ENCODE measurements around the gene SLC24A4. TPM values are rescaled to one million over a fixed set of nuclear protein-coding genes. Genes with fewer than 3 reads are reported as not detected.

Gene SLC24A4
- total RNA-seq, 1 experiment from 2014 or later, result not detected

- no peaks in the 10 kb centered on the region for H3K36me3 ChIP-seq (ENCODE audit: control insufficient read depth in 1 of 2, insufficient read depth in 2 of 2, low read length in 2 of 2)
- no peak overlapping the region for H3K27ac ChIP-seq (ENCODE audit: low read depth, low read length)
- H3K4me2 ChIP-seq (ENCODE audit: low read length), result no peak overlapping the region
- H3K27me3 ChIP-seq (ENCODE audit: insufficient read depth, low read length), result no peaks in the 10 kb centered on the region
- H3K4me3 ChIP-seq (replicated peaks in 1 of 2; ENCODE audit: low read depth in 1 of 2, low read length in 2 of 2), result no peak overlapping the region
- ATAC-seq, result peak; percentile 56; the same call in 1 of the 2 replicates
- no peak overlapping the region for H2AFZ ChIP-seq (ENCODE audit: low read depth, low read length, poor library complexity, severe bottlenecking)
- BruUV-seq (replicated peaks), result no TSS peak
- H3K9me2 ChIP-seq (ENCODE audit: insufficient read depth), result 0 out of 2 replicates have a peak, but pooled peaks cover 2% of the 10 kb centered on the region
- no peaks in the 10 kb centered on the region for H3K79me2 ChIP-seq (ENCODE audit: insufficient read depth, low read length)
- no peak for DNase-seq (ENCODE audit: low read depth, low spot score)
- ChIA-PET CTCF (interaction anchor here (0.9 kb wide), 1 partner anchor 11 kb away, joined by 3 read pairs; no protein-coding TSS in a partner anchor), POLR2A (no interaction called here), RAD21 (ENCODE audit: low non-redundant PET in 1 of 2, low total read pairs in 2 of 2, uncharacterized antibody in 2 of 2, unreplicated experiment in 2 of 2) (no interaction called here)
- TF ChIP-seq CTCF (IDR thresholded peaks at IDR 0.05 in 2 of 3, conservative IDR thresholded peaks at IDR 0.05 in 1 of 3; ENCODE audit: borderline replicate concordance in 1 of 3, insufficient read depth in 1 of 3, low read depth in 2 of 3, low read length in 2 of 3) (peak in 2 of 3 experiments; percentile 25 to 28; a peak in 2 of 6 replicates), JUND (IDR thresholded peaks at IDR 0.05) (no peak)
- no peak overlapping the region for H3K9ac ChIP-seq (ENCODE audit: low read length)
- peaks cover 3 to 13% of the 10 kb centered on the region in 2 experiments; a peak in 3 of 4 replicates for H3K4me1 ChIP-seq (ENCODE audit: control insufficient read depth in 1 of 2, insufficient read depth in 2 of 2, low read length in 2 of 2)
- intact Hi-C loops (cut with micrococcal nuclease), result no loop called here
- H3K9me3 ChIP-seq (ENCODE audit: control insufficient read depth in 1 of 2, insufficient read depth in 1 of 2, low read depth in 1 of 2, low read length in 2 of 2), result no peaks in the 10 kb centered on the region; a peak in 1 of 4 replicates
- no peaks in the 10 kb centered on the region for H4K20me1 ChIP-seq (ENCODE audit: insufficient read depth)
Measured at GRCh38 chr14:92315050-92315805, 7.7 kb upstream of the SLC24A4 start.

- Histone ChIP-seq H2AFZ (ENCODE audit: low read depth, low read length, poor library complexity, severe bottlenecking) (no peak overlapping the region), H4K20me1 (ENCODE audit: insufficient read depth) (no peaks in the 10 kb centered on the region), H3K36me3 (ENCODE audit: control insufficient read depth in 1 of 2, insufficient read depth in 2 of 2, low read length in 2 of 2) (no peaks in the 10 kb centered on the region), H3K27me3 (ENCODE audit: insufficient read depth, low read length) (no peaks in the 10 kb centered on the region), H3K4me1 (ENCODE audit: control insufficient read depth in 1 of 2, insufficient read depth in 2 of 2, low read length in 2 of 2) (peaks cover 3 to 13% of the 10 kb centered on the region in 2 experiments; a peak in 3 of 4 replicates), H3K27ac (ENCODE audit: low read depth, low read length) (no peak overlapping the region), H3K4me3 (replicated peaks in 1 of 2; ENCODE audit: low read depth in 1 of 2, low read length in 2 of 2) (no peak overlapping the region), H3K4me2 (ENCODE audit: low read length) (no peak overlapping the region), H3K9ac (ENCODE audit: low read length) (no peak overlapping the region), H3K9me3 (ENCODE audit: control insufficient read depth in 1 of 2, insufficient read depth in 1 of 2, low read depth in 1 of 2, low read length in 2 of 2) (no peaks in the 10 kb centered on the region; a peak in 1 of 4 replicates), H3K9me2 (ENCODE audit: insufficient read depth) (0 out of 2 replicates have a peak, but pooled peaks cover 2% of the 10 kb centered on the region), H3K79me2 (ENCODE audit: insufficient read depth, low read length) (no peaks in the 10 kb centered on the region)
- no peak for ATAC-seq
- no TSS peak for BruUV-seq (replicated peaks)
- POLR2A ChIA-PET, result no interaction called here
- RAD21 ChIA-PET (ENCODE audit: low non-redundant PET in 1 of 2, low total read pairs in 2 of 2, uncharacterized antibody in 2 of 2, unreplicated experiment in 2 of 2), result no interaction called here
- CTCF ChIA-PET, result no interaction called here
- DNase-seq (ENCODE audit: low read depth, low spot score), result no peak
- intact Hi-C loops (cut with micrococcal nuclease), result no loop called here
- TF ChIP-seq POLR2A (IDR thresholded peaks at IDR 0.05; ENCODE audit: borderline replicate concordance, extremely low read depth, insufficient read depth, insufficient read length) (no peak), ZFX (IDR thresholded peaks at IDR 0.05) (no peak), ZNF274 (IDR thresholded peaks at IDR 0.05; ENCODE audit: low read depth, low read length) (no peak), SP1 (IDR thresholded peaks at IDR 0.05; ENCODE audit: low read depth) (no peak), CEBPB (IDR thresholded peaks at IDR 0.05; ENCODE audit: low read depth) (no peak), REST (IDR thresholded peaks at IDR 0.05; ENCODE audit: low read depth) (no peak), SIN3A (IDR thresholded peaks at IDR 0.05; ENCODE audit: low read depth) (no peak), MAX (IDR thresholded peaks at IDR 0.05) (no peak), FOSL1 (IDR thresholded peaks at IDR 0.05; ENCODE audit: low read depth) (no peak), RAD21 (IDR thresholded peaks at IDR 0.05; ENCODE audit: low read depth) (no peak), YY1 (IDR thresholded peaks at IDR 0.05; ENCODE audit: extremely low read depth, insufficient replicate concordance, low read depth, low read length) (no peak), ELF1 (IDR thresholded peaks at IDR 0.05; ENCODE audit: borderline replicate concordance, low read depth) (no peak), CBX3 (IDR thresholded peaks at IDR 0.05; ENCODE audit: low read depth) (no peak), EGR1 (IDR thresholded peaks at IDR 0.05; ENCODE audit: low read depth) (no peak)
Measured at GRCh38 chr14:92316176-92316575, 6.8 kb upstream of the SLC24A4 start.
